Astrocyte of the cerebellum (primary cell): ENCODE measurements around the gene EBF3.

Experiments used
- DNase-seq: peaks from one replicate; pipeline ENCODE4 v3.0.0-alpha.2; 2011; ENCODE audit warnings: low read depth
- H3K4me3 ChIP-seq: 2 replicates; pipeline ENCODE4 v1.5.1; 2011; ENCODE audit warnings: mild to moderate bottlenecking, low read depth, low read length, moderate library complexity
- in situ Hi-C: cut with HindIII; loops from 2 replicates; pipeline ENCODE4 v1.10.0; 2017; ENCODE audit warnings: low sequenced_read_pairs
- TF ChIP-seq, protein P1 (sequence below): IDR thresholded peaks from 2 replicates; pipeline ENCODE4 v1.5.1; 2012; ENCODE audit warnings: low read length, low read depth, moderate library complexity, mild to moderate bottlenecking; ENCODE audit errors: missing control alignments

Gene EBF3

GRCh38 chr10:129846991-129847391 lies 117.1 kb downstream of the EBF3 start:
- TF ChIP-seq, protein P1, sequence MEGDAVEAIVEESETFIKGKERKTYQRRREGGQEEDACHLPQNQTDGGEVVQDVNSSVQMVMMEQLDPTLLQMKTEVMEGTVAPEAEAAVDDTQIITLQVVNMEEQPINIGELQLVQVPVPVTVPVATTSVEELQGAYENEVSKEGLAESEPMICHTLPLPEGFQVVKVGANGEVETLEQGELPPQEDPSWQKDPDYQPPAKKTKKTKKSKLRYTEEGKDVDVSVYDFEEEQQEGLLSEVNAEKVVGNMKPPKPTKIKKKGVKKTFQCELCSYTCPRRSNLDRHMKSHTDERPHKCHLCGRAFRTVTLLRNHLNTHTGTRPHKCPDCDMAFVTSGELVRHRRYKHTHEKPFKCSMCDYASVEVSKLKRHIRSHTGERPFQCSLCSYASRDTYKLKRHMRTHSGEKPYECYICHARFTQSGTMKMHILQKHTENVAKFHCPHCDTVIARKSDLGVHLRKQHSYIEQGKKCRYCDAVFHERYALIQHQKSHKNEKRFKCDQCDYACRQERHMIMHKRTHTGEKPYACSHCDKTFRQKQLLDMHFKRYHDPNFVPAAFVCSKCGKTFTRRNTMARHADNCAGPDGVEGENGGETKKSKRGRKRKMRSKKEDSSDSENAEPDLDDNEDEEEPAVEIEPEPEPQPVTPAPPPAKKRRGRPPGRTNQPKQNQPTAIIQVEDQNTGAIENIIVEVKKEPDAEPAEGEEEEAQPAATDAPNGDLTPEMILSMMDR: no peak
- H3K4me3 ChIP-seq: no peak overlapping the region
- in situ Hi-C loops: no loop called here
- DNase-seq: no peak

GRCh38 chr10:129845111-129845753 lies 118.8 kb downstream of the EBF3 start:
- TF ChIP-seq, protein P1: no peak
- DNase-seq: no peak
- H3K4me3 ChIP-seq: no peak overlapping the region
- in situ Hi-C loops: no loop called here

DNA sequence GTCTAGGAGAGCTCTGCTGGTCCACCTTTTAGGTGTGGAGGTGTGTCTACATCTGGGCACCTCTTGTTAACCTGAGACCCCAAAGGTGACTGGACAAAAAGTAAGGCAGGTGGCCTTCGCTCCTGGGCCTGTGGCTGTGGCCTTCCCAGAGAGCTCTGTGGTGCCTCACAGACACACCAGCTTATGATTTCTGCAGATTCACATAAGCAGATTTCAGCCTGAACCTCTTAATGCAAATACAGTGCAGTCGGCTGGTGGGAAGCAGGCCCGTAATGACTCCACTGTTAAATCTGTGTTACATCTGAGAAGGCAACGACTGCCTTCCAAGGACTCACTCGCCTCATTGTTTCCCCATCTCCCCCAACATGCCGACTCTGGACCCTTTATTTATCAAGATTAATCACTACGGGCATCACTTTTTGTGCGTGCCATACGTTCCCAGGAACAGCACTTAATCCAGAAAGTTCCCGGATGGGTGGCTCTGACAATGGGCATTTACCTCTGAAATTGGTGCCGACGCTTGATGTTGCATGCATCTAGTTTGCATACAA lies 119.8 kb downstream of the EBF3 start:
- TF ChIP-seq, protein P1: no peak
- in situ Hi-C loops: no loop called here
- H3K4me3 ChIP-seq: no peak overlapping the region
- DNase-seq: no peak

GRCh38 chr10:129843702-129844101 lies 120.4 kb downstream of the EBF3 start:
- in situ Hi-C loops: no loop called here
- no peak overlapping the region for H3K4me3 ChIP-seq
- TF ChIP-seq, protein P1: no peak
- DNase-seq: no peak

GRCh38 chr10:129843131-129843541 lies 120.9 kb downstream of the EBF3 start:
- no peak overlapping the region for H3K4me3 ChIP-seq
- in situ Hi-C loops: no loop called here
- DNase-seq: no peak
- TF ChIP-seq, protein P1: no peak

- no peak overlapping the region for H3K4me3 ChIP-seq
- in situ Hi-C loops: no loop called here
- TF ChIP-seq, protein P1: no peak
- no peak for DNase-seq
These were observed 122.0 kb downstream of the EBF3 start for GRCh38 chr10:129842031-129842430.

DNA sequence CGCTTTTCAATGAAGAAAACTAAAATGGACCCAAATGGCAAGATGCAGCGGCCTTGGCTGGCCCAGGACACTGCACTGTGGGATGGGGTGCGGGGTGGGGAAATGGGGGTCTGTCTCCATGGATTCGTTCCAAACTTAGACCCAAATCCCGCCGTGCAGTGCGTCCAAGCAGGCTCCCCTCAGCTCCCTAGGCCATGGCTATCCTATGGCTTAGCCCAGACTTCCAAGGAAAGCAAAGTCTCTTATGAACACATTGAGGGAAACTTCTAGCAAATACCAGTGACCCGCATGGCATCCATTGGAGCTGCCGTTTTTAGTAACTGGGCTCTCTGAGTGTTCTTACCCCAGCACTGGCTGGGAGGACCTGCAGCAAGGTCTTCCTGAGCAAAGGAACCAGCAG lies 122.5 kb downstream of the EBF3 start:
- TF ChIP-seq, protein P1: no peak
- DNase-seq: no peak

More for the DNA sequence above, 122.5 kb downstream of the EBF3 start:
- in situ Hi-C loops: no loop called here
- H3K4me3 ChIP-seq: no peak overlapping the region
